Measurements from ENCODE around the gene CELA2B. TPM values are rescaled to one million over a fixed set of nuclear protein-coding genes. Genes with fewer than 3 reads are reported as not detected.

Gene CELA2B
- total RNA-seq, 3 donors from 2014 or later = not detected

GRCh38 chr1:15446212-15446611 lies 29.7 kb upstream of the CELA2B start:
- TF ChIP-seq, protein P1, sequence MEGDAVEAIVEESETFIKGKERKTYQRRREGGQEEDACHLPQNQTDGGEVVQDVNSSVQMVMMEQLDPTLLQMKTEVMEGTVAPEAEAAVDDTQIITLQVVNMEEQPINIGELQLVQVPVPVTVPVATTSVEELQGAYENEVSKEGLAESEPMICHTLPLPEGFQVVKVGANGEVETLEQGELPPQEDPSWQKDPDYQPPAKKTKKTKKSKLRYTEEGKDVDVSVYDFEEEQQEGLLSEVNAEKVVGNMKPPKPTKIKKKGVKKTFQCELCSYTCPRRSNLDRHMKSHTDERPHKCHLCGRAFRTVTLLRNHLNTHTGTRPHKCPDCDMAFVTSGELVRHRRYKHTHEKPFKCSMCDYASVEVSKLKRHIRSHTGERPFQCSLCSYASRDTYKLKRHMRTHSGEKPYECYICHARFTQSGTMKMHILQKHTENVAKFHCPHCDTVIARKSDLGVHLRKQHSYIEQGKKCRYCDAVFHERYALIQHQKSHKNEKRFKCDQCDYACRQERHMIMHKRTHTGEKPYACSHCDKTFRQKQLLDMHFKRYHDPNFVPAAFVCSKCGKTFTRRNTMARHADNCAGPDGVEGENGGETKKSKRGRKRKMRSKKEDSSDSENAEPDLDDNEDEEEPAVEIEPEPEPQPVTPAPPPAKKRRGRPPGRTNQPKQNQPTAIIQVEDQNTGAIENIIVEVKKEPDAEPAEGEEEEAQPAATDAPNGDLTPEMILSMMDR (IDR thresholded peaks at IDR 0.05) = no peak
- no peak overlapping the region for H3K4me3 ChIP-seq
- H3K9me3 ChIP-seq = no peaks in the 10 kb centered on the region
- no peaks in the 10 kb centered on the region for H3K4me1 ChIP-seq (ENCODE audit: low read depth)
- intact Hi-C loops (cut with DNase I, micrococcal nuclease) = no loop called here
- no peak for ATAC-seq
- no peak for DNase-seq
- H3K36me3 ChIP-seq (ENCODE audit: low read depth) = no peaks in the 10 kb centered on the region

- intact Hi-C loops (cut with DNase I, micrococcal nuclease) = no loop called here
- TF ChIP-seq, protein P1 (IDR thresholded peaks at IDR 0.05) = no peak
- Histone ChIP-seq H3K4me3 (no peak overlapping the region), H3K36me3 (ENCODE audit: low read depth) (no peaks in the 10 kb centered on the region), H3K9me3 (no peaks in the 10 kb centered on the region), H3K4me1 (ENCODE audit: low read depth) (no peaks in the 10 kb centered on the region)
- DNase-seq (no peak), ATAC-seq (no peak)
Observed at GRCh38 chr1:15448877-15449462, 26.9 kb upstream of the CELA2B start.

- Histone ChIP-seq H3K4me1 (ENCODE audit: low read depth) (no peaks in the 10 kb centered on the region), H3K9me3 (no peaks in the 10 kb centered on the region), H3K4me3 (no peak overlapping the region), H3K36me3 (ENCODE audit: low read depth) (no peaks in the 10 kb centered on the region)
- intact Hi-C loops (cut with DNase I, micrococcal nuclease) = no loop called here
- ATAC-seq (no peak), DNase-seq (no peak)
- TF ChIP-seq, protein P1 (IDR thresholded peaks at IDR 0.05) = no peak
Observed at GRCh38 chr1:15449567-15449966, 26.3 kb upstream of the CELA2B start.

DNA sequence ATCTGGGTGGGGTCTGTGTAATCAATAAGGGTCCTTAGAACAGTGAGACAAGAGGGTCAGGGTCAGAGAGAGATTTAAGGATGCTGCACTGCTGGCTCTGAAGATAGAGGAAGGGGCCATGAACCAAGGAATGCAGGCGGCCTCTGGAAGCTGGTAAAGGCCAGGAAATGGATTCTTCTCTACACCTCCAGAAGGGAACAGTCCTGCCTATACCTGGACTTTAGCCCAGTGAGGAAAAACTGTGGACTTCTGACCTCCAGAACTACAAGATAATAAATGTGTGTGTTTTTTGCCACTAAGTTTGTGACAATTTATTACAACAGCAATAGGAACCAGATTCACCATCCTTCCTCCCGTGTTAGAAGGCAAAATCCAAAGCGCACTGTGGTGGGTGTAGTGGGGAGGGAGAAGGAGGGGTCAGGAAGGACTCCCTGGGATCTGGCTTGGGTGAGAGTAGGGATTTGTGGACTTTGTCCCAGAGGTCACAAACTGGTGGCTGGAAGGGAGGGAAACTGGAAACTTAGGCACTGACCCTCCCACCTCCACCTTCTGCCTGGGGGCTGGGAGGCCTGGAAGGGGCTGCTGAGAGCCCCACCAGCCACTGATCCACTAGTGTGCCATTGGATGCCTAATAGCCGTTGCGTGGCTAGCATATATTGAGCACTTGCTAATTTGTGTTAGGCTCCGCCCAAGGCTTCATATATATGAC lies 24.7 kb upstream of the CELA2B start:
- intact Hi-C loops (cut with DNase I, micrococcal nuclease) = no loop called here
- no peaks in the 10 kb centered on the region for H3K9me3 ChIP-seq
- no peak overlapping the region for H3K4me3 ChIP-seq
- ATAC-seq (peak; percentile 56), DNase-seq (no peak)
- no peaks in the 10 kb centered on the region for H3K36me3 ChIP-seq (ENCODE audit: low read depth)
- no peaks in the 10 kb centered on the region for H3K4me1 ChIP-seq (ENCODE audit: low read depth)
- TF ChIP-seq, protein P1 (IDR thresholded peaks at IDR 0.05) = no peak

DNA sequence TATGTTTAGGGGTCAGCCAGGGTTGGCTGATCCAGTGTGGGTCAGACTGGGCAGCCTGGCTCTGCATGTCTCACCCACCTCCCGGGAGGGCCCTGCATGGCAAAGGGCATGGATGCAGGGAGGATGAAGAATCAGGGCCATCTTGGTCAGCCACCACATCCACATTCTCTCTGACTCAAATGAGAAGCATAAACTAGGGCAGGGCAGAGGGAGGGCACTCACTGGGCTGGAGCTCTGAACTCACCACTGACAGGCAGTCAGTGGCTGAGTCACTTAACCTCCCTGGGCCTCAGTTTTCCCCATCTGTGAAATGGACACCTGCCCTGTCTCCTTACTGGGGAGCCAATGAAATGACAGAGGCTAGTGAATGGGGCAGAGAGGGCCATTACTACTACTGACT lies 23.7 kb upstream of the CELA2B start:
- ATAC-seq (peak; percentile 36), DNase-seq (no peak)
- H3K36me3 ChIP-seq (ENCODE audit: low read depth) = no peaks in the 10 kb centered on the region
- H3K4me1 ChIP-seq (ENCODE audit: low read depth) = no peaks in the 10 kb centered on the region
- intact Hi-C loops (cut with DNase I, micrococcal nuclease) = no loop called here
- no peaks in the 10 kb centered on the region for H3K9me3 ChIP-seq
- TF ChIP-seq, protein P1 (IDR thresholded peaks at IDR 0.05) = no peak
- no peak overlapping the region for H3K4me3 ChIP-seq
